Neural crest cell (in vitro differentiated cells): Measurements from ENCODE around the gene TIMM23B. TPM values are rescaled to one million over a fixed set of nuclear protein-coding genes. Genes with fewer than 3 reads are reported as not detected.
"Not testable (repeated sequence)": the region's sequence is repeated elsewhere in the genome, so short reads cannot be mapped to it uniquely, and the experiment has no call there.

ENCODE experiments used
- DNase-seq: peaks from one replicate; pipeline ENCODE4 v3.0.0; 2021; ENCODE audit warnings: low read depth, mixed read lengths, low spot score
- H3K27ac Mint-ChIP-seq: one replicate; pipeline ENCODE4 v1.8.0; 2021; ENCODE audit warnings: mild to moderate bottlenecking, mixed read lengths; ENCODE audit not compliant: unreplicated experiment
- H3K27me3 Mint-ChIP-seq: 2 replicates; pipeline ENCODE4 v1.8.0; 2021; ENCODE audit warnings: low read depth, mild to moderate bottlenecking, mixed read lengths
- H3K36me3 Mint-ChIP-seq: 2 replicates; pipeline ENCODE4 v1.8.0; 2021; ENCODE audit warnings: low read depth, mild to moderate bottlenecking, mixed read lengths
- H3K4me1 Mint-ChIP-seq: 2 replicates; pipeline ENCODE4 v1.8.0; 2021; ENCODE audit warnings: mixed read lengths
- H3K4me3 Mint-ChIP-seq: one replicate; pipeline ENCODE4 v1.8.0; 2021; ENCODE audit warnings: mild to moderate bottlenecking, mixed read lengths
- H3K9me3 Mint-ChIP-seq: 2 replicates; pipeline ENCODE4 v1.8.0; 2021; ENCODE audit warnings: mixed read lengths
- total RNA-seq: library from RNA; stranded (reverse); gene quantifications from 2 replicates; pipeline ENCODE4 v1.2.1, GENCODE V29; 2021

The TIMM23B gene
- total RNA-seq, 1 donor from 2014 or later = 19.5 TPM

- H3K4me1 Mint-ChIP-seq, H3K4me3 Mint-ChIP-seq, DNase-seq, H3K9me3 Mint-ChIP-seq, H3K27me3 Mint-ChIP-seq, H3K36me3 Mint-ChIP-seq, H3K27ac Mint-ChIP-seq: not testable (repeated sequence)
Measured at GRCh38 chr10:49931959-49932728, 9.7 kb upstream of the TIMM23B start.

- H3K4me1 Mint-ChIP-seq = peaks cover 39% of the 10 kb centered on the region
- not testable (repeated sequence) for H3K9me3 Mint-ChIP-seq, H3K36me3 Mint-ChIP-seq, DNase-seq, H3K27me3 Mint-ChIP-seq
- H3K4me3 Mint-ChIP-seq = peak overlapping the region; percentile 97
- H3K27ac Mint-ChIP-seq = peak overlapping the region; percentile 94
Measured at GRCh38 chr10:49942339-49942705, 469 bp downstream of the TIMM23B start.

- H3K36me3 Mint-ChIP-seq = not testable (repeated sequence)
Measured at GRCh38 chr10:49943607-49944006, 1.8 kb downstream of the TIMM23B start.

GRCh38 chr10:49948142-49948541, 6.3 kb downstream of the TIMM23B start:
- H3K4me3 Mint-ChIP-seq, H3K27ac Mint-ChIP-seq, H3K36me3 Mint-ChIP-seq, H3K4me1 Mint-ChIP-seq, H3K9me3 Mint-ChIP-seq, H3K27me3 Mint-ChIP-seq, DNase-seq: not testable (repeated sequence)

More at GRCh38 chr10:49943607-49944006, 1.8 kb downstream of the TIMM23B start:
- DNase-seq, H3K27me3 Mint-ChIP-seq, H3K27ac Mint-ChIP-seq, H3K9me3 Mint-ChIP-seq: not testable (repeated sequence)
- H3K4me3 Mint-ChIP-seq = peak overlapping the region; percentile 31
- peaks cover 39% of the 10 kb centered on the region for H3K4me1 Mint-ChIP-seq

- H3K27me3 Mint-ChIP-seq, DNase-seq, H3K27ac Mint-ChIP-seq, H3K4me1 Mint-ChIP-seq, H3K36me3 Mint-ChIP-seq, H3K9me3 Mint-ChIP-seq, H3K4me3 Mint-ChIP-seq: not testable (repeated sequence)
Measured at GRCh38 chr10:49948737-49949136, 6.9 kb downstream of the TIMM23B start.

GRCh38 chr10:49952006-49952405, 10.2 kb downstream of the TIMM23B start:
- H3K4me1 Mint-ChIP-seq, H3K27me3 Mint-ChIP-seq, DNase-seq, H3K36me3 Mint-ChIP-seq, H3K4me3 Mint-ChIP-seq, H3K9me3 Mint-ChIP-seq, H3K27ac Mint-ChIP-seq: not testable (repeated sequence)

- not testable (repeated sequence) for H3K4me3 Mint-ChIP-seq
Measured at GRCh38 chr10:49953122-49953521, 11.3 kb downstream of the TIMM23B start.

GRCh38 chr10:49970331-49970857, 28.5 kb downstream of the TIMM23B start:
- not testable (repeated sequence) for H3K4me1 Mint-ChIP-seq, H3K27ac Mint-ChIP-seq, DNase-seq, H3K27me3 Mint-ChIP-seq, H3K36me3 Mint-ChIP-seq, H3K9me3 Mint-ChIP-seq, H3K4me3 Mint-ChIP-seq

More at GRCh38 chr10:49953122-49953521, 11.3 kb downstream of the TIMM23B start:
- not testable (repeated sequence) for H3K27ac Mint-ChIP-seq, H3K27me3 Mint-ChIP-seq, H3K9me3 Mint-ChIP-seq, H3K36me3 Mint-ChIP-seq, H3K4me1 Mint-ChIP-seq, DNase-seq

- not testable (repeated sequence) for H3K9me3 Mint-ChIP-seq, H3K27me3 Mint-ChIP-seq, H3K27ac Mint-ChIP-seq, DNase-seq, H3K4me3 Mint-ChIP-seq, H3K4me1 Mint-ChIP-seq, H3K36me3 Mint-ChIP-seq
Measured at GRCh38 chr10:49971466-49971865, 29.6 kb downstream of the TIMM23B start.

- not testable (repeated sequence) for H3K27me3 Mint-ChIP-seq, H3K4me3 Mint-ChIP-seq, H3K27ac Mint-ChIP-seq, DNase-seq, H3K9me3 Mint-ChIP-seq, H3K4me1 Mint-ChIP-seq, H3K36me3 Mint-ChIP-seq
Measured at GRCh38 chr10:49972094-49972493, 30.2 kb downstream of the TIMM23B start.

- not testable (repeated sequence) for H3K9me3 Mint-ChIP-seq, H3K27me3 Mint-ChIP-seq, H3K4me1 Mint-ChIP-seq, H3K36me3 Mint-ChIP-seq, H3K27ac Mint-ChIP-seq, DNase-seq, H3K4me3 Mint-ChIP-seq
Measured at GRCh38 chr10:49977756-49978155, 35.9 kb downstream of the TIMM23B start.

GRCh38 chr10:49987207-49987606, 45.4 kb downstream of the TIMM23B start:
- not testable (repeated sequence) for H3K36me3 Mint-ChIP-seq, H3K27ac Mint-ChIP-seq, H3K4me1 Mint-ChIP-seq, H3K27me3 Mint-ChIP-seq, H3K4me3 Mint-ChIP-seq, H3K9me3 Mint-ChIP-seq, DNase-seq

GRCh38 chr10:49988376-49988775, 46.5 kb downstream of the TIMM23B start, which contains the start of gene AGAP6:
Gene AGAP6, plus strand, starts transcription at chr10:49988406. Its CDS starts 310 bp downstream, at chr10:49988716.
- not testable (repeated sequence) for H3K27ac Mint-ChIP-seq, H3K4me1 Mint-ChIP-seq, H3K4me3 Mint-ChIP-seq, H3K36me3 Mint-ChIP-seq, DNase-seq, H3K9me3 Mint-ChIP-seq, H3K27me3 Mint-ChIP-seq

- H3K4me3 Mint-ChIP-seq, DNase-seq, H3K27ac Mint-ChIP-seq, H3K36me3 Mint-ChIP-seq, H3K4me1 Mint-ChIP-seq, H3K27me3 Mint-ChIP-seq, H3K9me3 Mint-ChIP-seq: not testable (repeated sequence)
Measured at GRCh38 chr10:49995321-49995720, 53.5 kb downstream of the TIMM23B start.
